Transverse colon (tissue), 4 donors: ENCODE results near the gene REXO2. TPM values are rescaled to one million over a fixed set of nuclear protein-coding genes. Genes with fewer than 3 reads are reported as not detected.

ENCODE experiments used
- DNase-seq: peaks from one replicate; pipeline ENCODE4 v3.0.0-alpha.2; 2019
- H3K27ac ChIP-seq, 4 donors: fragments of 200-600 bp; sonication (generic); 2 replicates each; pipeline ENCODE4 v1.5.1; 2016 to 2018; ENCODE audit warnings: inconsistent platforms in 4 of 4
- H3K27me3 ChIP-seq: fragments of 200-600 bp; sonication (generic); 2 replicates; pipeline ENCODE4 v1.5.1; 2017; ENCODE audit warnings: inconsistent platforms
- H3K36me3 ChIP-seq, 4 donors: fragments of 200-600 bp; sonication (generic); 2 replicates each; pipeline ENCODE4 v1.5.1; 2017 to 2019; ENCODE audit warnings: inconsistent platforms in 4 of 4
- H3K4me1 ChIP-seq, 4 donors: fragments of 200-600 bp; sonication (generic); 2 replicates each; pipeline ENCODE4 v1.5.1; 2017 to 2020; ENCODE audit warnings: inconsistent platforms in 4 of 4
- H3K4me3 ChIP-seq, 4 donors: fragments of 200-600 bp; sonication (generic); 1 replicate in 1 of 4; 2 replicates in 3 of 4; pipeline versions ENCODE4 v1.5.1 to v1.6.1; 2017 to 2019; ENCODE audit warnings: inconsistent platforms in 4 of 4
- H3K9me3 ChIP-seq, 2 donors: fragments of 200-600 bp; sonication (generic); 2 replicates each; pipeline ENCODE4 v1.5.1; 2017 to 2019; ENCODE audit warnings: inconsistent platforms in 2 of 2
- EP300 ChIP-seq: sonication (generic); formaldehyde crosslinking; IDR thresholded peaks from one replicate; pipeline ENCODE4 v1.6.1; 2017; ENCODE audit warnings: antibody characterized with exemption, low read depth
- POLR2A ChIP-seq: fragments of 450-650 bp; IDR thresholded peaks from one replicate; pipeline ENCODE4 v1.6.1; 2016; ENCODE audit warnings: antibody characterized with exemption, mild to moderate bottlenecking, moderate library complexity
- POLR2AphosphoS5 ChIP-seq, 3 donors: sonication (generic); formaldehyde crosslinking; IDR thresholded peaks; one replicate each; pipeline ENCODE4 v1.6.1; 2016; ENCODE audit warnings: antibody characterized with exemption in 3 of 3
- WGBS, 2 donors: methylation state at CpG; one replicate each; pipeline ENCODE4 v1.1.5; 2018; ENCODE audit warnings: low coverage in 1 of 2; 5-methylcytosine and 5-hydroxymethylcytosine counted together
- in situ Hi-C, 4 donors: fragments of 200-750 bp; cut with MboI; loops; one replicate each; pipeline versions ENCODE4 v1.15.0 to v1.15.1; 2017; ENCODE audit warnings: low sequenced_read_pairs in 3 of 4, low pct_ligation_motif_present in 1 of 4, low pct_unique_long_range_greater_than_20kb in 1 of 4
- intact Hi-C: fragments of 100-400 bp; cut with DNase I; formaldehyde crosslinking; loops from one replicate; pipeline ENCODE4 v1.15.1; 2023; ENCODE audit warnings: low total_unique reads
- total RNA-seq, 4 donors: library from RNA; depleted of rRNA; stranded (reverse); fragments of >200 nt; gene quantifications; one replicate each; pipeline ENCODE4 v1.1.0, GENCODE V29; 2016
- TF ChIP-seq, protein P1 (sequence below), 5 experiments: fragments of 200-600 bp in 3 of 5; fragments of 450-650 bp in 2 of 5; sonication (generic) in 3 of 5; IDR thresholded peaks; 1 replicate in 2 of 5; 2 replicates in 3 of 5; pipeline ENCODE4 v1.5.1; 2016 to 2017; ENCODE audit warnings: antibody characterized with exemption in 5 of 5, inconsistent platforms in 3 of 5, mild to moderate bottlenecking in 2 of 5, moderate library complexity in 1 of 5

REXO2 gene
- total RNA-seq, 4 donors from 2014 or later, result 28.1 to 126 (median 59.0) TPM

DNA sequence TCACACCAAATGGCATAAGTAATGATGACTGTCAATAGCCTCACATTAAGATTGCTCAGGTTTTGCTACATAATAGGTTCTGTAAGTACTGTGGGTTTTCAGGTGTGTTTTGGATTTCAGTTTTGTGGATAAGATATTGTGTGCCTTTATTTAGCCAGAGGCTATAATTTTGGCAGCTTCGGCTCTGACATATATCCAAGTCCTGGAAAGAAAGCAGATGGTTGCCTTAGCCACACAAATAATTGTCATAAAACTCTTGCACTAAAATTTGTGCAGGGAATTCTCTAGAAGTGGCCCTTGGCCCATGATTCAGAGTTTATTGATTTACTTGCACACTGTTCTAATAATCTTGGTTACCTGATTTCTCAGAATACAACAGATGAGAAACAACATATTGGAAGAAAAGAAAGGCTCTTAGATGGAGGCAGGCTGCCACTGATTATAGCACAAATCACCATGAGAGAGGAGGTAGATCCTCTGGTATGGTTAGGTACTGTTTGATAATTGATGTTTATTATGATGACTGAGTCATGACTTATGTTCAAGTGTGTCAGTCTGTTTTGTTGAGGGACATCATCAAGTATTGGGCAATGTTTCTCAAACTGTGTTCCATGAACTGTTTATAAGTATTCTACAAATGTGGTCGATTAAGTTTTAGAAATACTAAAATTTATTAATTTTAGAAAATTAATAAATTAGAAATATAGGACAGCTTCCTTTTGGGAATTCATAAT lies 9.6 kb downstream of the REXO2 start:
- 74 to 84% methylated on average over 2 of the region's 2 CpGs for WGBS, 2 donors
- intact Hi-C loops (no loop called here), in situ Hi-C loops (no loop called here)
- DNase-seq, result no peak
- Histone ChIP-seq H3K27me3 (no peaks in the 10 kb centered on the region), H3K9me3 (no peaks in the 10 kb centered on the region), H3K4me1 (peaks cover 0 to 16% (median 8%) of the 10 kb centered on the region in 4 donors), H3K27ac (peak overlapping the region in 1 of 4 donors; percentile 6), H3K36me3 (peaks cover 0 to 19% (median 8%) of the 10 kb centered on the region in 4 donors), H3K4me3 (no peak overlapping the region)
- no peak for TF ChIP-seq POLR2A
- TF ChIP-seq EP300, result no peak
- no peak for TF ChIP-seq POLR2AphosphoS5 (IDR thresholded peaks at IDR 0.05)

DNA sequence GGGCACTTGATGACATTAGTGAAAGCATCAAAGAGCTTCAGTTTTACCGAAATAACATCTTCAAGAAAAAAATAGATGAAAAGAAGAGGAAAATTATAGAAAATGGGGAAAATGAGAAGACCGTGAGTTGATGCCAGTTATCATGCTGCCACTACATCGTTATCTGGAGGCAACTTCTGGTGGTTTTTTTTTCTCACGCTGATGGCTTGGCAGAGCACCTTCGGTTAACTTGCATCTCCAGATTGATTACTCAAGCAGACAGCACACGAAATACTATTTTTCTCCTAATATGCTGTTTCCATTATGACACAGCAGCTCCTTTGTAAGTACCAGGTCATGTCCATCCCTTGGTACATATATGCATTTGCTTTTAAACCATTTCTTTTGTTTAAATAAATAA lies 10.6 kb downstream of the REXO2 start:
- DNase-seq, result no peak
- Histone ChIP-seq H3K27me3 (no peaks in the 10 kb centered on the region), H3K9me3 (no peaks in the 10 kb centered on the region), H3K4me1 (peaks cover 0 to 16% (median 8%) of the 10 kb centered on the region in 4 donors), H3K4me3 (no peak overlapping the region), H3K27ac (no peak overlapping the region), H3K36me3 (peaks cover 0 to 19% (median 8%) of the 10 kb centered on the region in 4 donors)
- no peak for TF ChIP-seq POLR2AphosphoS5 (IDR thresholded peaks at IDR 0.05)
- TF ChIP-seq POLR2A, result no peak
- TF ChIP-seq EP300, result no peak
- TF ChIP-seq, protein P1, sequence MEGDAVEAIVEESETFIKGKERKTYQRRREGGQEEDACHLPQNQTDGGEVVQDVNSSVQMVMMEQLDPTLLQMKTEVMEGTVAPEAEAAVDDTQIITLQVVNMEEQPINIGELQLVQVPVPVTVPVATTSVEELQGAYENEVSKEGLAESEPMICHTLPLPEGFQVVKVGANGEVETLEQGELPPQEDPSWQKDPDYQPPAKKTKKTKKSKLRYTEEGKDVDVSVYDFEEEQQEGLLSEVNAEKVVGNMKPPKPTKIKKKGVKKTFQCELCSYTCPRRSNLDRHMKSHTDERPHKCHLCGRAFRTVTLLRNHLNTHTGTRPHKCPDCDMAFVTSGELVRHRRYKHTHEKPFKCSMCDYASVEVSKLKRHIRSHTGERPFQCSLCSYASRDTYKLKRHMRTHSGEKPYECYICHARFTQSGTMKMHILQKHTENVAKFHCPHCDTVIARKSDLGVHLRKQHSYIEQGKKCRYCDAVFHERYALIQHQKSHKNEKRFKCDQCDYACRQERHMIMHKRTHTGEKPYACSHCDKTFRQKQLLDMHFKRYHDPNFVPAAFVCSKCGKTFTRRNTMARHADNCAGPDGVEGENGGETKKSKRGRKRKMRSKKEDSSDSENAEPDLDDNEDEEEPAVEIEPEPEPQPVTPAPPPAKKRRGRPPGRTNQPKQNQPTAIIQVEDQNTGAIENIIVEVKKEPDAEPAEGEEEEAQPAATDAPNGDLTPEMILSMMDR (IDR thresholded peaks at IDR 0.05), result no peak
- in situ Hi-C loops (no loop called here), intact Hi-C loops (loop anchor here (2.0 kb wide), 1 partner anchor 77 kb away; no protein-coding TSS in a partner anchor)
- WGBS, 2 donors, result 86 to 90% methylated on average over 6 of the region's 6 CpGs

DNA sequence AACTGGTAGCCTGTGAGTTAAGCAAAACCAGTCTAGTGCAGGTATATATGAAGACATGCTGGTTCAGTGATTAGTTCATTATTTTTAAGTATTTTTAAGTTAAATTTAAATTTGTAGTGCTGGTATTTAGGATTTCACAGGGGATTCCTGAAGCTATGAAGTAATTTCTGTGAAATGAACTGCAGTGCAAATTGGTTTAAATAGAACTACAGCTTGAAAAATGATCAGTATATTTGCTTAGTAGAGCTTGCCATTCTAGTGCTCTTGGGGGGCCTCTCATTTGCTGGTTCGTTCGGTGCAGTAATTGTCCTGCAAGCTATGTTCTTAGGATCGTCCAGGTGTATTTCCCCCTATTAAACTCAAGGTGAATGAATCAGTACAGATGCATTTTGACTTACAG lies 13.1 kb downstream of the REXO2 start:
- Histone ChIP-seq H3K27ac (no peak overlapping the region), H3K4me1 (peaks cover 0 to 16% (median 8%) of the 10 kb centered on the region in 4 donors), H3K36me3 (peaks cover 0 to 15% (median 6%) of the 10 kb centered on the region in 4 donors), H3K27me3 (no peaks in the 10 kb centered on the region), H3K9me3 (no peaks in the 10 kb centered on the region), H3K4me3 (no peak overlapping the region)
- 91 to 93% methylated on average over 3 of the region's 3 CpGs for WGBS, 2 donors
- intact Hi-C loops (no loop called here), in situ Hi-C loops (no loop called here)
- TF ChIP-seq, protein P1 (IDR thresholded peaks at IDR 0.05), result no peak
- TF ChIP-seq POLR2AphosphoS5 (IDR thresholded peaks at IDR 0.05), result no peak
- TF ChIP-seq POLR2A, result no peak
- no peak for TF ChIP-seq EP300
- DNase-seq, result no peak

DNA sequence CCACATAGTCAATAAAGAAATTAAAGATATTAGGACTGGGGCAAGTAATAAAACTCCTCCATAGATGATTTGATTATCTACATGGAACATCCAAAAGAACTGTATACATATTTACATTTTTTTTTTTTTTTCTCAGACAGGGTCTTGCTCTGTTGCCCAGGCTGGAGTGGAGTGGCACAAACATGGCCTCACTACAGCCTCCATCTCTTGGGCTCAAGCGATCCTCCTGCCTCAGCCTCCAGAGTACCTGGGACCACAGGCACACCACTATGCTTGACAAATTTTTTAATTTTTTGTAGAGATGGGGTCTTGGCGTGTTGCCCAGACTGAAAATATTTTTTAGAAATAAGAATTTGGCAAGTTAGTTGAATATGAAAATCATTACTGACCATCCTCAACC lies 24.7 kb downstream of the REXO2 start:
- DNase-seq, result no peak
- Histone ChIP-seq H3K27me3 (no peaks in the 10 kb centered on the region), H3K36me3 (peaks cover 0 to 5% (median 0%) of the 10 kb centered on the region in 4 donors), H3K27ac (no peak overlapping the region), H3K4me3 (no peak overlapping the region), H3K4me1 (no peaks in the 10 kb centered on the region), H3K9me3 (peaks cover 0 to 8% of the 10 kb centered on the region in 2 donors)
- TF ChIP-seq POLR2AphosphoS5 (IDR thresholded peaks at IDR 0.05) (no peak), POLR2A (no peak), EP300 (no peak)
- TF ChIP-seq, protein P1 (IDR thresholded peaks at IDR 0.05), result no peak
- in situ Hi-C loops (no loop called here), intact Hi-C loops (no loop called here)
- 65 to 100% methylated on average over 2 of the region's 2 CpGs for WGBS, 2 donors
